GM23338 (cell line): ENCODE results near the gene HOXB6. TPM values are rescaled to one million over a fixed set of nuclear protein-coding genes. Genes with fewer than 3 reads are reported as not detected.
A peak's percentile ranks its signal among the peaks of the same experiment; 100 is the strongest.

Experiments
- ATAC-seq: fragments of 200-7000 bp; cut with Tn5 transposase; 3 replicates; pipeline ENCODE4 v1.9.1; 2020
- DNase-seq: peaks from one replicate; pipeline ENCODE4 v3.0.0-alpha.2; 2015; ENCODE audit warnings: low spot score
- H2AFZ ChIP-seq: fragments of 200-600 bp; sonication (generic); 2 replicates; pipeline ENCODE4 v1.8.0; 2016; ENCODE audit warnings: antibody characterized with exemption, mild to moderate bottlenecking, moderate library complexity
- H3F3A ChIP-seq: fragments of 200-600 bp; sonication (generic); replicated peaks from 2 replicates; pipeline ENCODE4 v1.8.0; 2017; ENCODE audit warnings: antibody characterized with exemption, mixed run types, low read depth
- H3K27ac ChIP-seq: fragments of 200-600 bp; sonication (generic); 2 replicates; pipeline ENCODE4 v1.6.1; 2016; ENCODE audit warnings: low read depth
- H3K27me3 ChIP-seq: fragments of 200-600 bp; sonication (generic); 2 replicates; pipeline ENCODE4 v1.8.0; 2016; ENCODE audit warnings: mild to moderate bottlenecking, mixed run types, moderate library complexity; ENCODE audit not compliant: insufficient read depth
- H3K36me3 ChIP-seq: fragments of 200-600 bp; sonication (generic); 2 replicates; pipeline ENCODE4 v1.8.0; 2016; ENCODE audit warnings: mild to moderate bottlenecking; ENCODE audit not compliant: insufficient read depth
- H3K4me1 ChIP-seq: fragments of 200-600 bp; sonication (generic); 2 replicates; pipeline ENCODE4 v1.8.0; 2016; ENCODE audit warnings: mild to moderate bottlenecking, moderate library complexity; ENCODE audit not compliant: insufficient read depth
- H3K4me2 ChIP-seq: fragments of 200-600 bp; sonication (generic); 2 replicates; pipeline ENCODE4 v1.7.1; 2017; ENCODE audit warnings: mixed run types
- H3K4me3 ChIP-seq: fragments of 200-600 bp; sonication (generic); 2 replicates; pipeline ENCODE4 v1.6.1; 2016; ENCODE audit warnings: mixed run types
- H3K79me2 ChIP-seq: fragments of 200-600 bp; sonication (generic); replicated peaks from 2 replicates; pipeline ENCODE4 v1.8.0; 2017; ENCODE audit warnings: mild to moderate bottlenecking; ENCODE audit not compliant: insufficient read depth
- H3K9me2 ChIP-seq: fragments of 200-600 bp; sonication (generic); 2 replicates; pipeline ENCODE4 v1.8.0; 2017; ENCODE audit not compliant: insufficient read depth
- H4K20me1 ChIP-seq: fragments of 200-600 bp; sonication (generic); replicated peaks from 2 replicates; pipeline ENCODE4 v1.8.0; 2017; ENCODE audit warnings: mild to moderate bottlenecking; ENCODE audit not compliant: insufficient read depth
- H3K27ac Mint-ChIP-seq: 2 replicates; pipeline ENCODE4 v1.8.0; 2020; ENCODE audit warnings: inconsistent platforms, mild to moderate bottlenecking, moderate library complexity, mixed read lengths
- H3K27me3 Mint-ChIP-seq: 3 replicates; pipeline ENCODE4 v1.8.0; 2022; ENCODE audit warnings: low read depth, mild to moderate bottlenecking, moderate library complexity, mixed read lengths, inconsistent platforms; ENCODE audit not compliant: insufficient read depth, poor library complexity
- H3K36me3 Mint-ChIP-seq: 3 replicates; pipeline ENCODE4 v1.8.0; 2021; ENCODE audit warnings: low read depth, mild to moderate bottlenecking, inconsistent platforms, moderate library complexity, mixed read lengths
- H3K4me1 Mint-ChIP-seq: 3 replicates; pipeline ENCODE4 v1.8.0; 2020; ENCODE audit warnings: mild to moderate bottlenecking, inconsistent platforms, mixed read lengths
- H3K4me3 Mint-ChIP-seq: 3 replicates; pipeline ENCODE4 v1.8.0; 2021; ENCODE audit warnings: moderate library complexity, mild to moderate bottlenecking, inconsistent platforms, mixed read lengths
- H3K9me3 Mint-ChIP-seq: 3 replicates; pipeline ENCODE4 v1.8.0; 2020; ENCODE audit warnings: moderate library complexity, mild to moderate bottlenecking, inconsistent platforms, mixed read lengths
- CREB1 ChIP-seq: fragments of 250-450 bp; sonication (Bioruptor Pico); IDR thresholded peaks from 2 replicates; pipeline ENCODE4 v1.5.0; 2020; ENCODE audit warnings: low read depth, mild to moderate bottlenecking, moderate library complexity
- CTCF ChIP-seq, 2 experiments: fragments of 200-600 bp in 1 of 2; sonication (generic) in 1 of 2; conservative IDR thresholded peaks; 2 replicates each; pipeline versions ENCODE4 v1.5.1 to v1.6.1; 2016 to 2017; ENCODE audit warnings: antibody characterized with exemption in 2 of 2, low read depth in 2 of 2, mild to moderate bottlenecking in 2 of 2, moderate library complexity in 1 of 2
- EZH2 ChIP-seq: fragments of 200-600 bp; sonication (generic); IDR thresholded peaks from one replicate; pipeline ENCODE4 v1.8.0; 2017; ENCODE audit warnings: antibody characterized with exemption, mild to moderate bottlenecking, low read depth; ENCODE audit not compliant: unreplicated experiment
- EZH2phosphoT487 ChIP-seq: fragments of 200-600 bp; sonication (generic); IDR thresholded peaks from one replicate; pipeline ENCODE4 v1.8.1; 2018; ENCODE audit warnings: antibody characterized with exemption; ENCODE audit not compliant: unreplicated experiment
- polyA plus RNA-seq: library from polyadenylated mRNA; unstranded; fragments of >200 nt; fragmentation: Nextera tagmentation; extraction: Ambion mirVana; gene quantifications from 2 replicates; pipeline ENCODE4 v1.2.1, GENCODE V29; 2016
- total RNA-seq: library from RNA; depleted of rRNA; stranded (reverse); fragments of >200 nt; shearing (Covaris generic); gene quantifications from 2 replicates; pipeline ENCODE4 v1.2.3, GENCODE V29; 2014
- TF ChIP-seq, protein P1 (sequence below): IDR thresholded peaks from one replicate; pipeline ENCODE4 v1.6.1; 2018; ENCODE audit warnings: antibody characterized with exemption; ENCODE audit not compliant: unreplicated experiment
- TF ChIP-seq, protein P2 (sequence below): fragments of 250-450 bp; sonication (Bioruptor Pico); IDR thresholded peaks from 2 replicates; pipeline ENCODE4 v1.5.0; 2020; ENCODE audit warnings: mild to moderate bottlenecking, moderate library complexity

The HOXB6 gene
- total and polyA plus RNA-seq, 2 experiments from 2014 or later = not detected

DNA sequence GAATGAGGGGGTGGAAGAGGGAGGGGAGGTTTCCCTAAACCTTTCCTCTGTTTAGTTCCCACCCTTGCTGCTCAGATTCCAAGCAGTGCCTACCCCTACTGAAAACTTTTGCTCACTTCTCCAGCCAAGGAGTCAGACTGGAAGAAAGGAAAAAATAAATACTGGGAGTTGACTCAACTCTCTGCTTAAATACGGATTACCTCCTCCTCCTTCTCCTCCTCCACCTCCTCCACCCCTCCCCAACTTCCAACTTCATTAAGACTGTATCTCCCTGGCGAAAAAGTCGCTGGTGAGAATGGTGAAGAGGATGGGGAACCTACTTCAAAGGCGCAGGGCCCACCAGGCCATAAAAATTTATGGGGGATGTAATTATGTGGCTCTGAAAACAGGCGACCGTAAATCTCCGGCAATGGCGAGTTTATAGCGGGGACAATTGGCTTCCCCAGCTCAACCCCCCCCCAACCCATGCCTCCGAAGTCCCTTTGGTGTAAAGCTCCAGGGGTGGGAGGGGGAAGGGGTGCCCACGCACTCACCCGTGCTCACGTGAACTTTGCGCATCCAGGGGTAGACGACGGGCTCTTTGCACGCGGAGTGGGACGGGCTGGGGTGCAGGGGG lies 27.3 kb downstream of the HOXB6 start:
- H3K9me2 ChIP-seq = no peaks in the 10 kb centered on the region
- H3K79me2 ChIP-seq = no peaks in the 10 kb centered on the region
- TF ChIP-seq, protein P1, sequence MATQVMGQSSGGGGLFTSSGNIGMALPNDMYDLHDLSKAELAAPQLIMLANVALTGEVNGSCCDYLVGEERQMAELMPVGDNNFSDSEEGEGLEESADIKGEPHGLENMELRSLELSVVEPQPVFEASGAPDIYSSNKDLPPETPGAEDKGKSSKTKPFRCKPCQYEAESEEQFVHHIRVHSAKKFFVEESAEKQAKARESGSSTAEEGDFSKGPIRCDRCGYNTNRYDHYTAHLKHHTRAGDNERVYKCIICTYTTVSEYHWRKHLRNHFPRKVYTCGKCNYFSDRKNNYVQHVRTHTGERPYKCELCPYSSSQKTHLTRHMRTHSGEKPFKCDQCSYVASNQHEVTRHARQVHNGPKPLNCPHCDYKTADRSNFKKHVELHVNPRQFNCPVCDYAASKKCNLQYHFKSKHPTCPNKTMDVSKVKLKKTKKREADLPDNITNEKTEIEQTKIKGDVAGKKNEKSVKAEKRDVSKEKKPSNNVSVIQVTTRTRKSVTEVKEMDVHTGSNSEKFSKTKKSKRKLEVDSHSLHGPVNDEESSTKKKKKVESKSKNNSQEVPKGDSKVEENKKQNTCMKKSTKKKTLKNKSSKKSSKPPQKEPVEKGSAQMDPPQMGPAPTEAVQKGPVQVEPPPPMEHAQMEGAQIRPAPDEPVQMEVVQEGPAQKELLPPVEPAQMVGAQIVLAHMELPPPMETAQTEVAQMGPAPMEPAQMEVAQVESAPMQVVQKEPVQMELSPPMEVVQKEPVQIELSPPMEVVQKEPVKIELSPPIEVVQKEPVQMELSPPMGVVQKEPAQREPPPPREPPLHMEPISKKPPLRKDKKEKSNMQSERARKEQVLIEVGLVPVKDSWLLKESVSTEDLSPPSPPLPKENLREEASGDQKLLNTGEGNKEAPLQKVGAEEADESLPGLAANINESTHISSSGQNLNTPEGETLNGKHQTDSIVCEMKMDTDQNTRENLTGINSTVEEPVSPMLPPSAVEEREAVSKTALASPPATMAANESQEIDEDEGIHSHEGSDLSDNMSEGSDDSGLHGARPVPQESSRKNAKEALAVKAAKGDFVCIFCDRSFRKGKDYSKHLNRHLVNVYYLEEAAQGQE = no peak
- TF ChIP-seq EZH2 (peak; percentile 97), CTCF (conservative IDR thresholded peaks at IDR 0.05; ENCODE audit: low read depth in 2 of 2) (no peak), CREB1 (CRISPR knock-in tag) (no peak), EZH2phosphoT487 (no peak)
- TF ChIP-seq, protein P2, sequence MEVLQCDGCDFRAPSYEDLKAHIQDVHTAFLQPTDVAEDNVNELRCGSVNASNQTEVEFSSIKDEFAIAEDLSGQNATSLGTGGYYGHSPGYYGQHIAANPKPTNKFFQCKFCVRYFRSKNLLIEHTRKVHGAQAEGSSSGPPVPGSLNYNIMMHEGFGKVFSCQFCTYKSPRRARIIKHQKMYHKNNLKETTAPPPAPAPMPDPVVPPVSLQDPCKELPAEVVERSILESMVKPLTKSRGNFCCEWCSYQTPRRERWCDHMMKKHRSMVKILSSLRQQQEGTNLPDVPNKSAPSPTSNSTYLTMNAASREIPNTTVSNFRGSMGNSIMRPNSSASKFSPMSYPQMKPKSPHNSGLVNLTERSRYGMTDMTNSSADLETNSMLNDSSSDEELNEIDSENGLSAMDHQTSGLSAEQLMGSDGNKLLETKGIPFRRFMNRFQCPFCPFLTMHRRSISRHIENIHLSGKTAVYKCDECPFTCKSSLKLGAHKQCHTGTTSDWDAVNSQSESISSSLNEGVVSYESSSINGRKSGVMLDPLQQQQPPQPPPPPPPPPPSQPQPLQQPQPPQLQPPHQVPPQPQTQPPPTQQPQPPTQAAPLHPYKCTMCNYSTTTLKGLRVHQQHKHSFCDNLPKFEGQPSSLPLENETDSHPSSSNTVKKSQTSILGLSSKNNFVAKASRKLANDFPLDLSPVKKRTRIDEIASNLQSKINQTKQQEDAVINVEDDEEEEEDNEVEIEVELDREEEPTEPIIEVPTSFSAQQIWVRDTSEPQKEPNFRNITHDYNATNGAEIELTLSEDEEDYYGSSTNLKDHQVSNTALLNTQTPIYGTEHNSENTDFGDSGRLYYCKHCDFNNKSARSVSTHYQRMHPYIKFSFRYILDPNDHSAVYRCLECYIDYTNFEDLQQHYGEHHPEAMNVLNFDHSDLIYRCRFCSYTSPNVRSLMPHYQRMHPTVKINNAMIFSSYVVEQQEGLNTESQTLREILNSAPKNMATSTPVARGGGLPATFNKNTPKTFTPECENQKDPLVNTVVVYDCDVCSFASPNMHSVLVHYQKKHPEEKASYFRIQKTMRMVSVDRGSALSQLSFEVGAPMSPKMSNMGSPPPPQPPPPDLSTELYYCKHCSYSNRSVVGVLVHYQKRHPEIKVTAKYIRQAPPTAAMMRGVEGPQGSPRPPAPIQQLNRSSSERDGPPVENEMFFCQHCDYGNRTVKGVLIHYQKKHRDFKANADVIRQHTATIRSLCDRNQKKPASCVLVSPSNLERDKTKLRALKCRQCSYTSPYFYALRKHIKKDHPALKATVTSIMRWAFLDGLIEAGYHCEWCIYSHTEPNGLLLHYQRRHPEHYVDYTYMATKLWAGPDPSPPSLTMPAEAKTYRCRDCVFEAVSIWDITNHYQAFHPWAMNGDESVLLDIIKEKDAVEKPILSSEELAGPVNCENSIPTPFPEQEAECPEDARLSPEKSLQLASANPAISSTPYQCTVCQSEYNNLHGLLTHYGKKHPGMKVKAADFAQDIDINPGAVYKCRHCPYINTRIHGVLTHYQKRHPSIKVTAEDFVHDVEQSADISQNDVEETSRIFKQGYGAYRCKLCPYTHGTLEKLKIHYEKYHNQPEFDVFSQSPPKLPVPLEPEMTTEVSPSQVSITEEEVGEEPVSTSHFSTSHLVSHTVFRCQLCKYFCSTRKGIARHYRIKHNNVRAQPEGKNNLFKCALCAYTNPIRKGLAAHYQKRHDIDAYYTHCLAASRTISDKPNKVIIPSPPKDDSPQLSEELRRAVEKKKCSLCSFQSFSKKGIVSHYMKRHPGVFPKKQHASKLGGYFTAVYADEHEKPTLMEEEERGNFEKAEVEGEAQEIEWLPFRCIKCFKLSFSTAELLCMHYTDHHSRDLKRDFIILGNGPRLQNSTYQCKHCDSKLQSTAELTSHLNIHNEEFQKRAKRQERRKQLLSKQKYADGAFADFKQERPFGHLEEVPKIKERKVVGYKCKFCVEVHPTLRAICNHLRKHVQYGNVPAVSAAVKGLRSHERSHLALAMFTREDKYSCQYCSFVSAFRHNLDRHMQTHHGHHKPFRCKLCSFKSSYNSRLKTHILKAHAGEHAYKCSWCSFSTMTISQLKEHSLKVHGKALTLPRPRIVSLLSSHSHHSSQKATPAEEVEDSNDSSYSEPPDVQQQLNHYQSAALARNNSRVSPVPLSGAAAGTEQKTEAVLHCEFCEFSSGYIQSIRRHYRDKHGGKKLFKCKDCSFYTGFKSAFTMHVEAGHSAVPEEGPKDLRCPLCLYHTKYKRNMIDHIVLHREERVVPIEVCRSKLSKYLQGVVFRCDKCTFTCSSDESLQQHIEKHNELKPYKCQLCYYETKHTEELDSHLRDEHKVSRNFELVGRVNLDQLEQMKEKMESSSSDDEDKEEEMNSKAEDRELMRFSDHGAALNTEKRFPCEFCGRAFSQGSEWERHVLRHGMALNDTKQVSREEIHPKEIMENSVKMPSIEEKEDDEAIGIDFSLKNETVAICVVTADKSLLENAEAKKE = no peak
- peaks cover 100% of the 10 kb centered on the region for H3K27me3 ChIP-seq
- H3K9me3 Mint-ChIP-seq = peaks cover 10% of the 10 kb centered on the region
- no peak overlapping the region for H3K27ac Mint-ChIP-seq
- H3K27me3 Mint-ChIP-seq = peaks cover 45% of the 10 kb centered on the region
- no peaks in the 10 kb centered on the region for H3K36me3 ChIP-seq
- H3K4me1 Mint-ChIP-seq = peaks cover 31% of the 10 kb centered on the region
- no peak overlapping the region for H2AFZ ChIP-seq
- H3K27ac ChIP-seq = no peak overlapping the region
- ATAC-seq (no peak), DNase-seq (no peak)
- peak overlapping the region; percentile 52 for H3K4me3 Mint-ChIP-seq
- H4K20me1 ChIP-seq = peaks cover 59% of the 10 kb centered on the region
- peaks cover 67% of the 10 kb centered on the region for H3F3A ChIP-seq
- H3K4me2 ChIP-seq = peak overlapping the region; percentile 62
- H3K4me1 ChIP-seq = peaks cover 61% of the 10 kb centered on the region
- H3K4me3 ChIP-seq = peak overlapping the region; percentile 23; the same call in 1 of the 2 replicates
- no peaks in the 10 kb centered on the region for H3K36me3 Mint-ChIP-seq
